Measurements from ENCODE around the gene RAPSN. TPM values are rescaled to one million over a fixed set of nuclear protein-coding genes. Genes with fewer than 3 reads are reported as not detected.

Gene RAPSN
- under 1 TPM; 0.11 to 0.52 (median 0.19) TPM for polyA plus RNA-seq (ENCODE audit: insufficient read length in 3 of 3)
- long read RNA-seq, donor 1, result 0 reads
- long read RNA-seq, donor 2, result 0 reads
- long read RNA-seq, donor 3, result 0 reads
- long read RNA-seq, donor 4, partial matches to known transcripts, result 0 of 1 reads
- long read RNA-seq, donor 4, other reads (novel, unspliced or antisense), result 0 of 1 reads
- long read RNA-seq, donor 5, result 0 reads
- long read RNA-seq, donor 6, result 0 reads
- long read RNA-seq, donor 7, result 0 reads
- long read RNA-seq, donor 8, result 0 reads
- long read RNA-seq, donor 9, result 0 reads
- long read RNA-seq, donor 10, result 0 reads
- long read RNA-seq, donor 11, result 0 reads
- long read RNA-seq, donor 12, result 0 reads
- long read RNA-seq, donor 13, result 0 reads
- long read RNA-seq, donor 14, result 0 reads
- long read RNA-seq, donor 15, result 0 reads
- long read RNA-seq, donor 16, result 0 reads

GRCh38 chr11:47448566-47449427 lies at the start of gene RAPSN:
TSS of gene RAPSN (minus strand) at chr11:47449136. CDS start at chr11:47448964, 172 bp downstream.
- no peak for DNase-seq (ENCODE audit: extremely low read depth in 1 of 11, low read depth in 9 of 11, low spot score in 4 of 11)

GRCh38 chr11:47498149-47498548 lies 49.2 kb upstream of the RAPSN start:
- DNase-seq (ENCODE audit: extremely low read depth in 1 of 11, low read depth in 9 of 11, low spot score in 4 of 11), result no peak

GRCh38 chr11:47496808-47497207 lies 47.9 kb upstream of the RAPSN start:
- no peak for DNase-seq (ENCODE audit: extremely low read depth in 1 of 11, low read depth in 9 of 11, low spot score in 4 of 11)

GRCh38 chr11:47495856-47496217 lies 46.9 kb upstream of the RAPSN start:
- no peak for DNase-seq (ENCODE audit: extremely low read depth in 1 of 11, low read depth in 9 of 11, low spot score in 4 of 11)

GRCh38 chr11:47495011-47495855 lies 46.3 kb upstream of the RAPSN start:
- no peak for DNase-seq (ENCODE audit: extremely low read depth in 1 of 11, low read depth in 9 of 11, low spot score in 4 of 11)

- no peak for DNase-seq (ENCODE audit: extremely low read depth in 1 of 11, low read depth in 9 of 11, low spot score in 4 of 11)
Observed at GRCh38 chr11:47489395-47489755, 40.4 kb upstream of the RAPSN start.

GRCh38 chr11:47488674-47489394 lies 39.9 kb upstream of the RAPSN start:
- no peak for DNase-seq (ENCODE audit: extremely low read depth in 1 of 11, low read depth in 9 of 11, low spot score in 4 of 11)

- DNase-seq (ENCODE audit: extremely low read depth in 1 of 11, low read depth in 9 of 11, low spot score in 4 of 11), result no peak
Observed at GRCh38 chr11:47488111-47488510, 39.2 kb upstream of the RAPSN start.

- no peak for DNase-seq (ENCODE audit: extremely low read depth in 1 of 11, low read depth in 9 of 11, low spot score in 4 of 11)
Observed at GRCh38 chr11:47487421-47487820, 38.5 kb upstream of the RAPSN start.

- no peak for DNase-seq (ENCODE audit: extremely low read depth in 1 of 11, low read depth in 9 of 11, low spot score in 4 of 11)
Observed at GRCh38 chr11:47485107-47485506, 36.2 kb upstream of the RAPSN start.

GRCh38 chr11:47483457-47483856 lies 34.5 kb upstream of the RAPSN start:
- DNase-seq (ENCODE audit: extremely low read depth in 1 of 11, low read depth in 9 of 11, low spot score in 4 of 11), result no peak

- DNase-seq (ENCODE audit: extremely low read depth in 1 of 11, low read depth in 9 of 11, low spot score in 4 of 11), result no peak
Observed at GRCh38 chr11:47480762-47481161, 31.8 kb upstream of the RAPSN start.

GRCh38 chr11:47478651-47479329 lies 29.9 kb upstream of the RAPSN start:
- DNase-seq (ENCODE audit: extremely low read depth in 1 of 11, low read depth in 9 of 11, low spot score in 4 of 11), result no peak

- no peak for DNase-seq (ENCODE audit: extremely low read depth in 1 of 11, low read depth in 9 of 11, low spot score in 4 of 11)
Observed at GRCh38 chr11:47477753-47478152, 28.8 kb upstream of the RAPSN start.

GRCh38 chr11:47477323-47477722 lies 28.4 kb upstream of the RAPSN start:
- DNase-seq (ENCODE audit: extremely low read depth in 1 of 11, low read depth in 9 of 11, low spot score in 4 of 11), result no peak

- no peak for DNase-seq (ENCODE audit: extremely low read depth in 1 of 11, low read depth in 9 of 11, low spot score in 4 of 11)
Observed at GRCh38 chr11:47470671-47471070, 21.7 kb upstream of the RAPSN start.

- DNase-seq (ENCODE audit: extremely low read depth in 1 of 11, low read depth in 9 of 11, low spot score in 4 of 11), result no peak
Observed at GRCh38 chr11:47469361-47470179, 20.6 kb upstream of the RAPSN start.
